NCI-H2107 treated with DMSO at 0.1 percent for 48 hours (cell line): Measurements from ENCODE around the gene PRAMEF4.
"Not testable (repeated sequence)": the region's sequence is repeated elsewhere in the genome, so short reads cannot be mapped to it uniquely, and the experiment has no call there.

ENCODE experiments used
- DNase-seq: peaks from one replicate; lab custom pipeline; 2025; ENCODE audit not compliant: unreplicated experiment; lab: John Stamatoyannopoulos, UW

The PRAMEF4 gene

GRCh38 chr1:12886101-12886500 lies at the start of gene PRAMEF4:
TSS of gene PRAMEF4 (minus strand) at chr1:12886201. CDS start at chr1:12883394, 2,807 bp downstream.
- DNase-seq = not testable (repeated sequence)

DNA sequence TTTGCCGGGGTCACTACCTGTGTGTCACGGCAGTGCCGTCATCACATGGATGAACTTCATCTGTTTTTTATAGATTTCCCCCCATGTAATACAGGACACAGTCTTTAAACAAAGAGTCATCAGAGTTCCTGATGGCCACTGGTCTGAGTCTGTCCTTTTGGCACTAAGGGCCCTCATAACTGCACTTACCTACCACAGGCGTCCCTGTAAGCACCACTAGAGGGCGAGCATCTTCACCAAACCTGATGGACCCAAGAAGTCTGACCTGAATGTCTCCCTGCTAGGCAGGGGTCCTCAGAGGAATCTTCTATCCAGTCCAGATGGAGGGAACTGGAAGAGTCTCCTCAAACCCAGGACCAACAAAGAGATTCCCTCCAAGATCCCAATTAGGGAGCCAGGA lies 38.4 kb upstream of the PRAMEF4 start:
- not testable (repeated sequence) for DNase-seq

GRCh38 chr1:12921749-12922148 lies 35.7 kb upstream of the PRAMEF4 start:
- DNase-seq = not testable (repeated sequence)

GRCh38 chr1:12916310-12916709 lies 30.3 kb upstream of the PRAMEF4 start, which contains the start of gene PRAMEF7:
TSS of gene PRAMEF7 (plus strand) at chr1:12916610. CDS start at chr1:12917693, 1,083 bp downstream.
- not testable (repeated sequence) for DNase-seq

DNA sequence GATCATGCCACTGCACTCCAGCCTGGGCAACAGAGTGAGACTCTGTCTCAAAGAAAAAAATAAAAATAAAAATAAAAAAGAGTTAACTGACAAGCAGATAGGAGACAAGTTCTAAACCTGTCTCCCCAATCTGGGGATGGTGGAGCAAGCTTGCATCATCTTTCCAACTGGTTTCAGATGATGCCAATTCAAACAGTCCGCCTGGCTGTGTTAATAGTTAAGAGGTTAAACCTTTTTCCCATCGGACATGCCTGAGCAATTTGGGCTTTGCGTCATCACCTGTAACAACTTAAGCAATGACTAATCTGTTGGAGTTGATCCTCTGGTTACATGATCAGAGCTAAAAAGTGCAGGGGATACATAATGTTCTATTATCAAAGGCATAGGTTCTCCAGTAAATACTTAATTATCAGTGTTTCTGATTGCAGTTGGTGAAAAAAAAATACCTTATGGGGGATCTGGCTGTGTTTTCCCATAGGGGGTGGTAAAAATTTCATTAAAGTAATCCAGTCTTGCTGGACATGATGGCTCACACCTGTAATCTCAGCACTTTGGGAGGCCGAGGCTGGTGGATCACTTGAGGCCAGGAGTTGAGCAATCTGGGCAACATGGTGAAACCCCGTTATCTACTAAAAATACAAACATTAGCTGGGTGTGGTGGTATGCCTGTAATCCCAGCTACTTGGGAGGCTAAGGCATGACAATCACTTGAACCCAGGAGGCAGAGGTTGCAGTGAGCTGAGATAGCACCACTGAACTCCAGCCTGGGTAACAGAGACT lies 18.0 kb upstream of the PRAMEF4 start:
- DNase-seq = not testable (repeated sequence)

DNA sequence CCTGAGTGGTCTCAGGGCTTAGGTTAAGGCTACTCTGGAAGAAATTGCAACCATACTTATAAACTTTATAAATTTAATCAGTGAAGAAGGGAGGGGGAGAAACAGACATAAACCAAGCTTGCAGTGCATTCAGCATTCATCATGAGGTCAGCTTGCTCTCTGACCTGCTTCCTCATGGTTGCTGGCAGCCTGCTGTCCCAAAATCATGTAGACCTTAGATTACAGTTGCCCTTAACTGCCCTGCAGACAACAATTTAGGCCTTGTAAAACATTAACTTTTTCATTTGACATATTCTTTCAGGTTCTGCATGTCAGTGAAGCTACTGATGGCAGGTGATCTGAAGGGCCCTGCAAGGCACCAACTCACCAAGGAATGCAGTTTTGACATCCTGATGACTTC lies 13.2 kb upstream of the PRAMEF4 start:
- not testable (repeated sequence) for DNase-seq

GRCh38 chr1:12898170-12898569 lies 12.2 kb upstream of the PRAMEF4 start, which contains the start of gene PRAMEF10:
TSS of gene PRAMEF10 (minus strand) at chr1:12898270. CDS start at chr1:12895847, 2,423 bp downstream.
- not testable (repeated sequence) for DNase-seq

- not testable (repeated sequence) for DNase-seq
Observed at GRCh38 chr1:12878453-12878852, 7.5 kb downstream of the PRAMEF4 start.

GRCh38 chr1:12863131-12863880 lies 22.7 kb downstream of the PRAMEF4 start:
- DNase-seq = not testable (repeated sequence)

DNA sequence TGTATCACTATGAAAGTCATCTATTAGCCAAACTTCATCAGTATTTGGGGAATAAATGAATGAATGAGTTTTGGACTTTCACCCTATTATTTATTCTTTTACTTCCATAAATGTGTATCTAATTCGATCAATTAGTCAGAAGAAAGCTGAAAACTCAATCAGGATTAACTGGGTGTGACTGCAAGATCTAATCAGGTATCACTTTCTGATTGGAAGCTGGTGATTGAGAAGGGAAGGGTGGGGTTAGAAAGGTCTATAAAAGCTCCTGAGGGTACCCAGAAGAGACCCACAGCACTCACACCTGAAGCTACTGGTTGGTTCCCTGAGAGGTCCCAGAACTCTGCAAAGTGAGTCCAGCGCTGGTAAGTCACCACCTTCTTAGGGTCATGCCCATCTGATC lies 29.2 kb downstream of the PRAMEF4 start, which contains the start of gene PRAMEF2:
Gene PRAMEF2 (plus strand): TSS at position 301 of the 400 bp plus-strand sequence. CDS start 1,924 bp downstream, outside the sequence.
- DNase-seq = not testable (repeated sequence)

DNA sequence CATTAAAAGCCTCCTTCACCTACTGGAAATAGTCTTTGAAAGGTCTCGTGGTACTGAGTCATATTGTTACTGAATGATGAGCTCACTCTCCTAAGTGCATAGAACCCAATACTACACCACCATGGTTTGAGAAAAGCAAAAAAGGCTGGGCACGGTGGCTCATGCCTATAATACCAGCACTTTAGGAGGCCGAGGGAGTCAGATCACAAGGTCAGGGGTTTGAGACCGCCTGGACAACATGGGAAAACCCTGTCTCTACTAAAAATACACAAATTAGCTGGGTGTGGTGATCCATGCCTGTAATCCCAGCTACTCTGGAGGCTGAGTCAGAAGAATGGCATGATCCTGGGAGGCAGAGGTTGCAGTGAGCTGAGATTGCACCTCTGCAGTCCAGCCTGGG lies 34.2 kb downstream of the PRAMEF4 start:
- DNase-seq = no peak

DNA sequence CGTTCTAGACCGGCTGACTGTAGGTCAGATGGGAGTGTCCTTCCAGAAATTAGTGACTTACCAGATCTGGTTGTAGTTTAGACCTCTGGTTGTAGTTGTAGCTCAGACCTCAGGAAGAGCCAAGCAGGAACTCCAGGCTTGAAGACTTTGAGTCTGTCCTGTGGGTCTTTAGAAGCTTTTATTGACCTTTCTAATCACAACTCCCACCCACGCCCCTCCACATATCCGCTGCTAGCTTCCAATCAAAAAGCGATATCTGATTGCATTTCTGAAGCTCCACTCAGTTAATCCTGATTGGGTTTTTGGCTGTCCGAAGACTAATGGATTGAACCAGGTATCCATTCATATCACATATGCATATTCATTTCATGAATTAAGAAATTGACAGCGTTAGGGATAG lies 37.4 kb downstream of the PRAMEF4 start, which contains the start of gene HNRNPCL1:
Gene HNRNPCL1 (minus strand): TSS at position 101 of the 400 bp plus-strand sequence. CDS start 431 bp downstream, outside the sequence.
- DNase-seq = not testable (repeated sequence)

GRCh38 chr1:12833251-12833650 lies 52.8 kb downstream of the PRAMEF4 start:
- DNase-seq = not testable (repeated sequence)

DNA sequence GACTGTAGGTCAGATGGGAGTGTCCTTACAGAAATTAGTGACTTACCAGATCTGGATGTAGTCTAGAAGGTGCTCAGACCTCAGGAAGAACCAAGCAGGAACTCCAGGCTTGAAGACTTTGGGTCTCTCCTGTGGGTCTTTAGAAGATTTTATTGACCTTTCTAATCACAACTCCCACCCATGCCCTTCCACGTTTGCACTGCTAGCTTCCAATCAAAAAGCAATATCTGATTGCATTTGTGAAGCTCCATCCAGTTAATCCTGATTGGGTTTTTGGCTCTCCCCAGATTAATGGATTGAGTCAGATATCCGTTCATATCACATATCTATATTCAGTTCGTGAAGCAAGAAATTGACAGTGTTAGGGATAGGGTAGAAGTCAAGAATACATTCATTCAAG lies 54.7 kb downstream of the PRAMEF4 start, which contains the start of gene PRAMEF11:
Gene PRAMEF11 (minus strand): TSS at position 101 of the 400 bp plus-strand sequence. CDS start 2,621 bp downstream, outside the sequence.
- not testable (repeated sequence) for DNase-seq
